SK-N-SH (cell line): ENCODE data around the gene SYNGR3. TPM values are rescaled to one million over a fixed set of nuclear protein-coding genes. Genes with fewer than 3 reads are reported as not detected.

Experiments used
- CTCF ChIA-PET: fragments of 300-600, 350-600 bp; formaldehyde crosslinking; extraction: SDS; loops from one replicate; lab custom pipeline; 2021; lab: Yijun Ruan, JAX
- POLR2A ChIA-PET: fragments of 350-600 bp; sonication (Branson Sonifier 250); formaldehyde crosslinking; extraction: SDS; loops from one replicate; lab custom pipeline; 2020; ENCODE audit warnings: antibody characterized with exemption, inconsistent platforms; lab: Yijun Ruan, JAX
- DNase-seq: peaks from one replicate; pipeline ENCODE4 v3.0.0; 2012
- H2AFZ ChIP-seq: fragments of 200-600 bp; sonication (generic); 2 replicates; pipeline ENCODE4 v1.8.1; 2016; ENCODE audit warnings: antibody characterized with exemption, mild to moderate bottlenecking, low read depth
- H3F3A ChIP-seq: fragments of 200-600 bp; sonication (generic); replicated peaks from 2 replicates; pipeline ENCODE3; 2016; ENCODE audit warnings: antibody characterized with exemption, mild to moderate bottlenecking; ENCODE audit not compliant: insufficient read depth
- H3K27ac ChIP-seq, 2 experiments: fragments of 200-500 bp in 1 of 2; fragments of 200-600 bp in 1 of 2; sonication (Bioruptor generic) in 1 of 2; sonication (generic), shearing (Covaris generic) in 1 of 2; 2 replicates each; pipeline versions ENCODE4 v1.5.1 to v1.6.1; 2014 to 2016; ENCODE audit warnings: low read depth in 2 of 2, inconsistent platforms in 1 of 2, low read length in 1 of 2, mild to moderate bottlenecking in 1 of 2, mixed read lengths in 1 of 2
- H3K27me3 ChIP-seq: fragments of 200-600 bp; sonication (generic), shearing (Covaris generic); 2 replicates; pipeline ENCODE4 v1.6.1; 2016; ENCODE audit warnings: mixed run types; ENCODE audit not compliant: insufficient read depth
- H3K36me3 ChIP-seq, 2 experiments: fragments of 200-500 bp in 1 of 2; fragments of 200-600 bp in 1 of 2; sonication (Bioruptor generic) in 1 of 2; sonication (generic) in 1 of 2; replicated peaks in 1 of 2; 2 replicates each; pipeline versions ENCODE3 to v1.5.1; 2014 to 2016; ENCODE audit warnings: low read length in 1 of 2, mild to moderate bottlenecking in 1 of 2; ENCODE audit not compliant: insufficient read depth in 2 of 2, control insufficient read depth in 1 of 2
- H3K4me1 ChIP-seq, 2 experiments: fragments of 200-500 bp in 1 of 2; fragments of 200-600 bp in 1 of 2; sonication (Bioruptor generic) in 1 of 2; sonication (generic), shearing (Covaris generic) in 1 of 2; 2 replicates each; pipeline versions ENCODE4 v1.5.1 to v1.6.1; 2014 to 2016; ENCODE audit warnings: low read depth in 1 of 2, low read length in 1 of 2, mixed run types in 1 of 2; ENCODE audit not compliant: insufficient read depth in 2 of 2, control insufficient read depth in 1 of 2
- H3K4me2 ChIP-seq: fragments of 200-600 bp; sonication (generic), shearing (Covaris generic); 2 replicates; pipeline ENCODE4 v1.6.1; 2017; ENCODE audit warnings: mixed run types
- H3K4me3 ChIP-seq, 2 experiments: fragments of 200-500 bp in 1 of 2; fragments of 200-600 bp in 1 of 2; sonication (Bioruptor generic) in 1 of 2; sonication (generic), shearing (Covaris generic) in 1 of 2; 2 replicates each; pipeline versions ENCODE4 v1.5.1 to v1.8.1; 2014 to 2016; ENCODE audit warnings: low read depth in 2 of 2, inconsistent platforms in 1 of 2, low read length in 1 of 2, mild to moderate bottlenecking in 1 of 2, mixed read lengths in 1 of 2, moderate library complexity in 1 of 2
- H3K79me2 ChIP-seq: fragments of 200-600 bp; sonication (generic); 2 replicates; pipeline ENCODE4 v1.8.1; 2017; ENCODE audit warnings: mild to moderate bottlenecking; ENCODE audit not compliant: insufficient read depth
- H3K9ac ChIP-seq: fragments of 200-600 bp; sonication (generic); 2 replicates; pipeline ENCODE4 v1.6.1; 2017; ENCODE audit warnings: mixed run types
- H3K9me2 ChIP-seq: fragments of 200-600 bp; sonication (generic); 2 replicates; pipeline ENCODE4 v1.6.1; 2017; ENCODE audit warnings: mixed run types
- H3K9me3 ChIP-seq: fragments of 200-600 bp; sonication (generic); 2 replicates; pipeline ENCODE4 v1.6.1; 2017; ENCODE audit warnings: mixed run types, mild to moderate bottlenecking, moderate library complexity
- H4K20me1 ChIP-seq: fragments of 200-600 bp; sonication (generic); 2 replicates; pipeline ENCODE4 v1.6.1; 2017; ENCODE audit warnings: mild to moderate bottlenecking, mixed run types; ENCODE audit not compliant: insufficient read depth
- CHD2 ChIP-seq: fragments of 150-350 bp; IDR thresholded peaks from 2 replicates; pipeline ENCODE4 v1.6.1; 2018; ENCODE audit warnings: low read length; ENCODE audit not compliant: partially characterized antibody
- ELF1 ChIP-seq: IDR thresholded peaks from 2 replicates; pipeline ENCODE4 v1.4.0; 2012
- EP300 ChIP-seq, 2 experiments: IDR thresholded peaks; 2 replicates each; pipeline versions ENCODE4 v1.4.0 to v1.6.1; 2012; ENCODE audit warnings: borderline replicate concordance in 1 of 2, low read depth in 1 of 2, low read length in 1 of 2
- EZH2phosphoT487 ChIP-seq: fragments of 200-600 bp; sonication (generic); IDR thresholded peaks from 2 replicates; pipeline ENCODE4 v1.6.1; 2017; ENCODE audit warnings: low read depth, mixed run types, mild to moderate bottlenecking, antibody characterized with exemption, moderate library complexity, borderline replicate concordance
- FOSL2 ChIP-seq: IDR thresholded peaks from 2 replicates; pipeline ENCODE4 v1.4.0; 2012; ENCODE audit warnings: low read depth, mild to moderate bottlenecking, moderate library complexity, borderline replicate concordance
- FOXJ3 ChIP-seq: sonication (generic); formaldehyde crosslinking; IDR thresholded peaks from 2 replicates; pipeline ENCODE4 v1.5.1; 2020; ENCODE audit warnings: mild to moderate bottlenecking, missing genetic modification reagents
- GATA2 ChIP-seq: sonication (generic); formaldehyde crosslinking; IDR thresholded peaks from 2 replicates; pipeline ENCODE4 v1.5.0; 2020; ENCODE audit warnings: mild to moderate bottlenecking, missing genetic modification reagents
- JUND ChIP-seq: IDR thresholded peaks from 2 replicates; pipeline ENCODE4 v1.4.0; 2012
- MXI1 ChIP-seq: IDR thresholded peaks from 2 replicates; pipeline ENCODE4 v1.6.1; 2012; ENCODE audit warnings: mild to moderate bottlenecking, low read depth, low read length, improper control_type of control experiment
- RCOR1 ChIP-seq: fragments of 150-350 bp; IDR thresholded peaks from 2 replicates; pipeline ENCODE4 v1.6.1; 2017; ENCODE audit warnings: antibody characterized with exemption, low read length
- RXRA ChIP-seq: IDR thresholded peaks from 2 replicates; pipeline ENCODE4 v1.4.0; 2012; ENCODE audit warnings: low read depth, mild to moderate bottlenecking, borderline replicate concordance
- SIN3A ChIP-seq: IDR thresholded peaks from 2 replicates; pipeline ENCODE4 v1.6.1; 2012; ENCODE audit warnings: low read depth, mild to moderate bottlenecking, low read length, moderate library complexity, borderline replicate concordance
- SMC3 ChIP-seq: IDR thresholded peaks from 2 replicates; pipeline ENCODE4 v1.6.1; 2012; ENCODE audit warnings: low read depth, low read length, improper control_type of control experiment
- TAF1 ChIP-seq: IDR thresholded peaks from 2 replicates; pipeline ENCODE4 v1.6.1; 2012; ENCODE audit warnings: low read depth, mild to moderate bottlenecking, low read length, moderate library complexity, borderline replicate concordance
- USF1 ChIP-seq: IDR thresholded peaks from 2 replicates; pipeline ENCODE4 v1.4.0; 2012; ENCODE audit warnings: low read depth, borderline replicate concordance
- USF2 ChIP-seq: fragments of 150-350 bp; IDR thresholded peaks from 2 replicates; pipeline ENCODE4 v1.6.1; 2017; ENCODE audit warnings: antibody characterized with exemption, low read length, low read depth, borderline replicate concordance
- YY1 ChIP-seq: IDR thresholded peaks from 2 replicates; pipeline ENCODE4 v1.4.0; 2012; ENCODE audit warnings: low read depth, mild to moderate bottlenecking
- WGBS: methylation state at CpG from one replicate; pipeline ENCODE4 v1.1.6; 2017; ENCODE audit warnings: low lambda C conversion rate; 5-methylcytosine and 5-hydroxymethylcytosine counted together
- polyA plus RNA-seq, 3 experiments: library from polyadenylated mRNA; depleted of rRNA; stranded (reverse); fragments of >200 nt; gene quantifications; 2 replicates each; pipeline ENCODE4 v1.2.3, GENCODE V29; 2012
- TF ChIP-seq, protein P1 (sequence below): fragments of 200-600 bp; sonication (generic); IDR thresholded peaks from 2 replicates; pipeline ENCODE4 v1.6.1; 2017; ENCODE audit warnings: antibody characterized with exemption, mild to moderate bottlenecking, moderate library complexity

Gene SYNGR3
- polyA plus RNA-seq, 1 of the 3 experiments (the other 2 are of a cell fraction), result 10.7 TPM

- H3K36me3 ChIP-seq, result peaks cover 8 to 35% of the 10 kb centered on the region in 2 experiments
- peaks cover 8 to 20% of the 10 kb centered on the region in 2 experiments; a peak in 2 of 4 replicates for H3K4me1 ChIP-seq
- no peaks in the 10 kb centered on the region for H3K9me2 ChIP-seq
- POLR2A ChIA-PET, result interaction anchor here (2.2 kb wide), 1 partner anchor 16 kb away, joined by 12 read pairs; the partner anchor contains the start of gene RPS2
- H3K4me2 ChIP-seq, result no peak overlapping the region
- no peak overlapping the region for H3K27ac ChIP-seq
- H3F3A ChIP-seq, result peaks cover 15% of the 10 kb centered on the region
- H4K20me1 ChIP-seq, result no peaks in the 10 kb centered on the region
- WGBS, result 92% methylated on average over 11 of the region's 16 CpGs
- no peaks in the 10 kb centered on the region for H3K9me3 ChIP-seq
- no peak overlapping the region for H3K4me3 ChIP-seq
- TF ChIP-seq TAF1 (no peak), YY1 (no peak), EP300 (IDR thresholded peaks at IDR 0.05; ENCODE audit: borderline replicate concordance in 1 of 2, low read depth in 1 of 2, low read length in 1 of 2) (no peak), USF1 (no peak), JUND (no peak), CHD2 (no peak), ELF1 (no peak), USF2 (no peak), SIN3A (no peak), RXRA (no peak), FOXJ3 (CRISPR knock-in tag) (no peak), GATA2 (no peak), RCOR1 (no peak), MXI1 (no peak), FOSL2 (no peak), SMC3 (no peak), EZH2phosphoT487 (no peak)
- TF ChIP-seq, protein P1, sequence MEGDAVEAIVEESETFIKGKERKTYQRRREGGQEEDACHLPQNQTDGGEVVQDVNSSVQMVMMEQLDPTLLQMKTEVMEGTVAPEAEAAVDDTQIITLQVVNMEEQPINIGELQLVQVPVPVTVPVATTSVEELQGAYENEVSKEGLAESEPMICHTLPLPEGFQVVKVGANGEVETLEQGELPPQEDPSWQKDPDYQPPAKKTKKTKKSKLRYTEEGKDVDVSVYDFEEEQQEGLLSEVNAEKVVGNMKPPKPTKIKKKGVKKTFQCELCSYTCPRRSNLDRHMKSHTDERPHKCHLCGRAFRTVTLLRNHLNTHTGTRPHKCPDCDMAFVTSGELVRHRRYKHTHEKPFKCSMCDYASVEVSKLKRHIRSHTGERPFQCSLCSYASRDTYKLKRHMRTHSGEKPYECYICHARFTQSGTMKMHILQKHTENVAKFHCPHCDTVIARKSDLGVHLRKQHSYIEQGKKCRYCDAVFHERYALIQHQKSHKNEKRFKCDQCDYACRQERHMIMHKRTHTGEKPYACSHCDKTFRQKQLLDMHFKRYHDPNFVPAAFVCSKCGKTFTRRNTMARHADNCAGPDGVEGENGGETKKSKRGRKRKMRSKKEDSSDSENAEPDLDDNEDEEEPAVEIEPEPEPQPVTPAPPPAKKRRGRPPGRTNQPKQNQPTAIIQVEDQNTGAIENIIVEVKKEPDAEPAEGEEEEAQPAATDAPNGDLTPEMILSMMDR, result no peak
- TF ChIP-seq, all 33 proteins: peak for 0
- CTCF ChIA-PET, result interaction anchor here (3.3 kb wide), 1 partner anchor 23 kb away, joined by 19 read pairs; no protein-coding TSS in a partner anchor
- Histone ChIP-seq H2AFZ (no peak overlapping the region), H3K27me3 (no peaks in the 10 kb centered on the region), H3K79me2 (peaks cover 13% of the 10 kb centered on the region; the same call in 1 of the 2 replicates), H3K9ac (no peak overlapping the region)
- DNase-seq, result no peak
Measured at GRCh38 chr16:1980770-1981087, 9.0 kb upstream of the SYNGR3 start.
